Natural killer cell treated with Interleukin-12 subunit alpha and Interleukin-12 subunit beta and Interleukin-15 and Interleukin-18, amount 100 ng/mL, for 72 hours (primary cell): ENCODE data around the gene CHMP4A. TPM values are rescaled to one million over a fixed set of nuclear protein-coding genes. Genes with fewer than 3 reads are reported as not detected.
"Not testable (repeated sequence)": the region's sequence is repeated elsewhere in the genome, so short reads cannot be mapped to it uniquely, and the experiment has no call there.

Experiments
- ATAC-seq, 2 donors: fragments of 150-1000 bp; cut with Tn5 transposase in 1 of 2; sonication (Bioruptor Pico), chemical (Tn5 transposase) in 1 of 2; 2 replicates each; pipeline ENCODE4 v1.10.0; 2021
- DNase-seq: peaks from one replicate; pipeline ENCODE4 v3.0.0; 2022; ENCODE audit warnings: low spot score
- H3K27ac Mint-ChIP-seq, 2 donors: 1 replicate in 1 of 2; 2 replicates in 1 of 2; pipeline ENCODE4 v1.8.0; 2022; ENCODE audit warnings: mixed read lengths in 2 of 2, mild to moderate bottlenecking in 1 of 2, moderate library complexity in 1 of 2
- H3K27me3 Mint-ChIP-seq, 2 donors: 1 replicate in 1 of 2; 2 replicates in 1 of 2; pipeline ENCODE4 v1.8.0; 2022; ENCODE audit warnings: mixed read lengths in 2 of 2
- H3K36me3 Mint-ChIP-seq: one replicate; pipeline ENCODE4 v1.8.0; 2022; ENCODE audit warnings: mixed read lengths
- H3K4me1 Mint-ChIP-seq, 2 donors: 1 replicate in 1 of 2; 2 replicates in 1 of 2; pipeline ENCODE4 v1.8.0; 2022; ENCODE audit warnings: low read depth in 2 of 2, mixed read lengths in 2 of 2, mild to moderate bottlenecking in 1 of 2
- H3K4me3 Mint-ChIP-seq: one replicate; pipeline ENCODE4 v1.8.0; 2022; ENCODE audit warnings: mixed read lengths
- H3K9me3 Mint-ChIP-seq: 2 replicates; pipeline ENCODE4 v1.8.0; 2022; ENCODE audit warnings: mixed read lengths
- total RNA-seq, 2 donors: library from RNA; stranded (reverse); gene quantifications; one replicate each; pipeline ENCODE4 v1.2.3, GENCODE V29; 2022

The CHMP4A gene
- total RNA-seq, 2 donors from 2014 or later, result 66.2 to 95.0 TPM

GRCh38 chr14:24224618-24225071 is 11.4 kb upstream of the CHMP4A start:
- no peaks in the 10 kb centered on the region for H3K9me3 Mint-ChIP-seq
- H3K27me3 Mint-ChIP-seq, result no peaks in the 10 kb centered on the region
- H3K4me1 Mint-ChIP-seq, result peaks cover 9 to 10% of the 10 kb centered on the region in 2 donors
- H3K27ac Mint-ChIP-seq, result no peak overlapping the region
- H3K4me3 Mint-ChIP-seq, result no peak overlapping the region
- DNase-seq, result no peak
- H3K36me3 Mint-ChIP-seq, result peaks cover 12% of the 10 kb centered on the region
- no peak for ATAC-seq

- H3K27me3 Mint-ChIP-seq, H3K27ac Mint-ChIP-seq, H3K4me3 Mint-ChIP-seq, DNase-seq, ATAC-seq, H3K4me1 Mint-ChIP-seq, H3K9me3 Mint-ChIP-seq: not testable (repeated sequence)
- peaks cover 12% of the 10 kb centered on the region for H3K36me3 Mint-ChIP-seq
Measured at GRCh38 chr14:24222987-24223386, 9.7 kb upstream of the CHMP4A start.

GRCh38 chr14:24219521-24219920 is 6.2 kb upstream of the CHMP4A start:
- DNase-seq, result no peak
- Mint-ChIP-seq H3K27ac (no peak overlapping the region), H3K9me3 (no peaks in the 10 kb centered on the region), H3K27me3 (no peaks in the 10 kb centered on the region), H3K4me1 (peaks cover 16 to 20% of the 10 kb centered on the region in 2 donors), H3K36me3 (peaks cover 2% of the 10 kb centered on the region), H3K4me3 (no peak overlapping the region)
- no peak for ATAC-seq

- Mint-ChIP-seq H3K9me3 (no peaks in the 10 kb centered on the region), H3K27me3 (no peaks in the 10 kb centered on the region), H3K4me3 (no peak overlapping the region), H3K27ac (no peak overlapping the region), H3K36me3 (no peaks in the 10 kb centered on the region), H3K4me1 (peaks cover 18 to 25% of the 10 kb centered on the region in 2 donors)
- DNase-seq (no peak), ATAC-seq (no peak)
Measured at GRCh38 chr14:24219080-24219479, 5.8 kb upstream of the CHMP4A start.

GRCh38 chr14:24216876-24217275 is 3.6 kb upstream of the CHMP4A start:
- H3K36me3 Mint-ChIP-seq, ATAC-seq, H3K27me3 Mint-ChIP-seq, H3K9me3 Mint-ChIP-seq, DNase-seq, H3K4me3 Mint-ChIP-seq: not testable (repeated sequence)
- peak overlapping the region; percentile 97 to 99 for H3K27ac Mint-ChIP-seq
- peaks cover 27 to 37% of the 10 kb centered on the region in 2 donors for H3K4me1 Mint-ChIP-seq

- peak overlapping the region; percentile 97 to 99 for H3K27ac Mint-ChIP-seq
- peaks cover 5% of the 10 kb centered on the region for H3K36me3 Mint-ChIP-seq
- peak overlapping the region; percentile 94 for H3K4me3 Mint-ChIP-seq
- no peak for DNase-seq
- peaks cover 31 to 42% of the 10 kb centered on the region in 2 donors for H3K4me1 Mint-ChIP-seq
- no peaks in the 10 kb centered on the region for H3K9me3 Mint-ChIP-seq
- no peak for ATAC-seq
- H3K27me3 Mint-ChIP-seq, result no peaks in the 10 kb centered on the region
Measured at GRCh38 chr14:24216345-24216699, 3.0 kb upstream of the CHMP4A start.

- H3K27ac Mint-ChIP-seq, result peak within 1 kb of the TSS; percentile 97 to 99
- no peaks in the 10 kb centered on the region for H3K27me3 Mint-ChIP-seq
Measured at GRCh38 chr14:24215495-24216344, 2.4 kb upstream of the CHMP4A start, which contains the start of gene MDP1. Gene MDP1 (minus strand): TSS chr14:24216066. CDS start chr14:24215955, 111 bp downstream.

GRCh38 chr14:24213866-24214662 is 776 bp upstream of the CHMP4A start:
- ATAC-seq, result no peak
- H3K4me1 Mint-ChIP-seq, result peaks cover 41 to 49% of the 10 kb centered on the region in 2 donors
- H3K27ac Mint-ChIP-seq, result peak overlapping the region; percentile 97 to 99
- H3K4me3 Mint-ChIP-seq, result peak overlapping the region; percentile 98
- DNase-seq, result no peak
- no peaks in the 10 kb centered on the region for H3K27me3 Mint-ChIP-seq
- no peaks in the 10 kb centered on the region for H3K9me3 Mint-ChIP-seq
- H3K36me3 Mint-ChIP-seq, result peaks cover 16% of the 10 kb centered on the region

More at GRCh38 chr14:24215495-24216344, 2.4 kb upstream of the CHMP4A start, which contains the start of gene MDP1:
- H3K9me3 Mint-ChIP-seq, result no peaks in the 10 kb centered on the region
- ATAC-seq (peak; percentile 84 to 85), DNase-seq (peak; percentile 88)
- H3K4me1 Mint-ChIP-seq, result peaks cover 34 to 43% of the 10 kb centered on the region in 2 donors
- H3K4me3 Mint-ChIP-seq, result peak within 1 kb of the TSS; percentile 94
- H3K36me3 Mint-ChIP-seq, result peaks cover 7% of the 10 kb centered on the region

- ATAC-seq, result no peak
- no peak overlapping the region for H3K4me3 Mint-ChIP-seq
- no peaks in the 10 kb centered on the region for H3K9me3 Mint-ChIP-seq
- no peaks in the 10 kb centered on the region for H3K27me3 Mint-ChIP-seq
- H3K36me3 Mint-ChIP-seq, result peaks cover 25% of the 10 kb centered on the region
- DNase-seq, result no peak
- H3K4me1 Mint-ChIP-seq, result peaks cover 50 to 59% of the 10 kb centered on the region in 2 donors
- peak overlapping the region; percentile 97 to 99 for H3K27ac Mint-ChIP-seq
Measured at GRCh38 chr14:24211311-24211710, 2.0 kb downstream of the CHMP4A start.

GRCh38 chr14:24207625-24208024 is 5.7 kb downstream of the CHMP4A start:
- Mint-ChIP-seq H3K4me1 (peaks cover 42 to 45% of the 10 kb centered on the region in 2 donors), H3K4me3 (no peak overlapping the region), H3K27ac (peak overlapping the region; percentile 23 to 40), H3K27me3 (no peaks in the 10 kb centered on the region), H3K9me3 (no peaks in the 10 kb centered on the region), H3K36me3 (peaks cover 45% of the 10 kb centered on the region)
- no peak for ATAC-seq
- DNase-seq, result no peak

GRCh38 chr14:24207104-24207551 is 6.2 kb downstream of the CHMP4A start:
- ATAC-seq (peak in 1 of 2 donors; percentile 60), DNase-seq (no peak)
- peak overlapping the region; percentile 23 to 40 for H3K27ac Mint-ChIP-seq
- H3K27me3 Mint-ChIP-seq, result no peaks in the 10 kb centered on the region
- peaks cover 49% of the 10 kb centered on the region for H3K36me3 Mint-ChIP-seq
- peaks cover 43 to 45% of the 10 kb centered on the region in 2 donors for H3K4me1 Mint-ChIP-seq
- no peak overlapping the region for H3K4me3 Mint-ChIP-seq
- H3K9me3 Mint-ChIP-seq, result no peaks in the 10 kb centered on the region

- H3K4me3 Mint-ChIP-seq, result no peak overlapping the region
- no peaks in the 10 kb centered on the region for H3K27me3 Mint-ChIP-seq
- H3K27ac Mint-ChIP-seq, result peak overlapping the region; percentile 23 to 40
- H3K36me3 Mint-ChIP-seq, result peaks cover 52% of the 10 kb centered on the region
- ATAC-seq (no peak), DNase-seq (no peak)
- H3K4me1 Mint-ChIP-seq, result peaks cover 41 to 43% of the 10 kb centered on the region in 2 donors
- no peaks in the 10 kb centered on the region for H3K9me3 Mint-ChIP-seq
Measured at GRCh38 chr14:24206260-24207103, 6.8 kb downstream of the CHMP4A start.
